ENCODE results near the gene TAF5.

GRCh38 chr10:103327906-103328305, 39.9 kb upstream of the TAF5 start:
- TF ChIP-seq CTCF (IDR thresholded peaks at IDR 0.05; ENCODE audit: low read length) (no peak), EZH2 (IDR thresholded peaks at IDR 0.05; ENCODE audit: borderline replicate concordance, low read length) (no peak)

Measured in OCI-LY1 (cell line).